Activated effector memory CD4-positive, alpha-beta T cell treated with Interleukin-2 at 50 U/mL for 16 hours (primary cell): ENCODE data around the gene PPM1H.
"Not testable (repeated sequence)": the region's sequence is repeated elsewhere in the genome, so short reads cannot be mapped to it uniquely, and the experiment has no call there.

Experiments used
- DNase-seq: peaks from one replicate; pipeline ENCODE4 v3.0.0-alpha.2; 2020

The PPM1H gene

GRCh38 chr12:62942316-62942715, 7.4 kb upstream of the PPM1H start:
- DNase-seq: not testable (repeated sequence)

DNA sequence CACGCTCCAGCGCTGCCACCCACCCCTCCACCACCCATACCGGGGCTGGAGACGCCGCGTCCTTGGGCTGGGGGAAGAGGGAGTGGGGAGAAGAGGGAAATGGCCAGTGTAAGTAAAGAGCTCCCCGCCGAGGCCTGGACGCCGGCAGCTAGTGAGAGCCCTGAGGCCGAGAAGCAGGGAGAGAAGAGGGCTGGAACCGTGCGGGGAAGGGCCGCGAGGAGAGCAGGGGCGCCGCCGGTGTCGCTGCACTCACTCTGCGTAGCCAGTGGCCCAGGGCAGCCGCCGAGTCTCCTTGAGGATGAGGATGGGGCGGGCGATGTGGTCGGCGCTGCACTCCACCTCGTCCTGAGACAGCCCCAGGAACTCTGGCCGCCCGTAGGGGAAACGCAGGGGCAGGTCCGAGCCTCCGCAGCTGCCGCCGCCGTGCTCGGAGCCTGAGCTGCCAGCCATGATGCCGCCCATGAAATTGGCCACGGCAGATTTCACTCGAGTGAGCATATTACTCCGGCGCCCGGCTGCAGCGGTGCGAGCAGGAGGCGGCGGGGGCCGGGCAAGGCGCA, 631 bp downstream of the PPM1H start:
- DNase-seq: no peak

GRCh38 chr12:62933602-62934238, 1.2 kb downstream of the PPM1H start:
- DNase-seq: no peak

GRCh38 chr12:62933220-62933601, 1.7 kb downstream of the PPM1H start:
- no peak for DNase-seq

GRCh38 chr12:62931477-62931876, 3.5 kb downstream of the PPM1H start:
- no peak for DNase-seq

- DNase-seq: no peak
Measured at GRCh38 chr12:62930546-62931425, 4.2 kb downstream of the PPM1H start.

GRCh38 chr12:62928632-62929031, 6.3 kb downstream of the PPM1H start:
- no peak for DNase-seq

DNA sequence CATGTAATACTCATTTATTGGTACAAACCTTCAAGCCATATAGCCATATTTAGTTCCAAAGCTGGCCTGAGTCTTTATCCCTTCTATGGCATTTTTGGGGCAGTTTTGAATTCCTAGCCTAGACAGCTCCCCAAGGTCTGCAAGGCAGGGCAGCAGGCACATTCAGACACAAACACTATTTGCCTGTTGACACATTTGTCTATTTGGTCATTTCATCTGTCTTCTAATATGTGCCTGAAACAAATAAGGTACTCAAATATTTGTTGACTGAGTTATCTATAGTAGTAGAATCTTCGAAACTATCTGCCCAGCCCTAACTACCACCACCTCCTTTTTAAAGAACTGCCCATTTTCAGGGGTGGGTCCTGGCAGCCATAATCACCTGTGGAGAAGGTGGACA, 9.3 kb downstream of the PPM1H start:
- DNase-seq: no peak

GRCh38 chr12:62924084-62924483, 10.9 kb downstream of the PPM1H start:
- no peak for DNase-seq

GRCh38 chr12:62922539-62922938, 12.4 kb downstream of the PPM1H start:
- DNase-seq: no peak

GRCh38 chr12:62919838-62920237, 15.1 kb downstream of the PPM1H start:
- no peak for DNase-seq

GRCh38 chr12:62917926-62918325, 17.0 kb downstream of the PPM1H start:
- DNase-seq: no peak

DNA sequence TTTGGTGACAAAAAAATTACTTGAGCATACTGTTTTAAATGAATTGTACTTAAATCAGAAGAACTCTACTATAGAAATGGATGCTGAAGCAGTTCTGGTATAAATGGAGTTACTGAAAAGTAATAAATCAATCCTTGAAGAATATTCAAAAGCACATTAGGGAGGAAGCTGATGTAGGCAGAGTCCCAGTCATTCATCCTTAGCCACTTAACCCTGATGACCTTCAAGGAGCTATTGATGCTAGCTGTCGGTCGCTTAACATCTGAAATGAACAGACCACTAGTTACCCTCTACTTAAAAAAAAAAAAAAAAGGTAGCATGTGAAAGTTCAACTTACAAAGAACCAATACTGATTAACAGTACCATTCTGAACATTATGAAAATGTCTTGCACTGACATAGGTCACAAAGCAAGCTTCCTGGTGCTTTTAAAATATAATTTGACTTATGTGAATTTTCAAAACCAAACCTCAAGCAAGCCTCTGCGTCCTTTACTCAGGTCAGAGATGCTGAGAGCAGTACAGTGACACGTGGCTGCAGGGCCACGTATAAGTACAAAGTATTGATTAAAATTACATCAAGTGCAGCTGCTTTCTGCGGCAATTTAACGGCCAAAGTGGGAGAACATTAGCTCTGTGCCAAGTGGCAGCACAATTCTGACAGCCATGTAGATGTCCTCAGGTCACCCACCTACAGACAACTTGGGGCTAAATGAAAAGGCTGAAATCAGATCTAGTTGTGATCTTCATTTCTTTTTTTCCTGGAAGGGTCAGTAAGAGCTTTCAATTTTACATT, 18.1 kb downstream of the PPM1H start:
- DNase-seq: no peak

GRCh38 chr12:62915204-62915529, 19.8 kb downstream of the PPM1H start:
- DNase-seq: no peak

DNA sequence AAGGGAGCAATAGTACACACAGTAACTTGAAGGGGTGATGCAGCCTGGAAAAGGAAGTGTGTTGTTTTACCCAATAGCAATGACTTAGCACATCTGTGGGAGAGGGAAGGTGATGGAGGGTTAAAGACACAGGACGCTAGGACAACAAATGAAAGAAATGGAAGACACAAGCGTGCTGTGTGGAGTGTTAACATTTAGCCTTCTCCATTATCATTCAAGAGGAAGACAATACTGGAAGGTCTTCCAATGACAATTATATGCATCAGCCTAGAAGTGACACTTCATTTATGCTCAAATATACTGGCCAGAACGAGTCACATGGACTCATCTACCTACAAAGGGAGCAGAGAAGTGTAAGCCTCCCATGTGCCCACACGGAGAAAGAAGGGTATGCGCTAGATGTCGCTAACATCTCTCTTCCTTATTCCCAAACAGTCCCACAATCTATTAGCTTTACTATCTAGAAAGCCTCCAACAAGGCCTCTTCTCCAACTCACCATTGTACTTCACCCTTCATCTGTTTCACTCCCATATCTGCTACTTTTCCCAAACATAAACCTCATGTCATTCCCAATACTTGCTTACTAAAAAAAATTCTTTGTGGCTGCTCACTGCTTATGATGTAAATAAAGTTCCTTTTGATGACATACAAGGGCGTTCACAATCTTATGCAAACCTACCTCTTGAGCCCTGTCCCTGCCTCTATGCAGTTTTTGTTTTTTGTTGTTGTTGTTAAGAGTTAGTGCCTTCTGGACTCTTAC, 20.3 kb downstream of the PPM1H start:
- no peak for DNase-seq

DNA sequence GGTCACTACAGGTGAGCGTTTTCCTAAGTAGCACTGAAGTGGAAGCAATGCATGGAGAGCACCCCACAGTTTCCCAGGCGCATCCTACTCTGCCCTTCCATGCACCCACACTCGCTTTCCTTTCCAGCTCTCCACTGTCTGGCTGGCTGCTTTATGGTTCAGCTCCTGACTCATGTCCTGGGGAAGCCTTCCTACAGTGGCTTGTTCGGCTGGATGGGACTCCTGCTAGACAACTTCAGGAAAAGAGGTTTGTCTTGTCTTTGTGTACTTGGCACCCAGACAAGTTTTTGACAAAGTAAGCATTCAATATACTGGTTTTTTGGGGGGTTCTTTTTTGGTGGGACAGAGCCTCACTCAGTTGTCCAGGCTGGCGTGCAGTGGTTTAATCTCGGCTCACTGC, 21.6 kb downstream of the PPM1H start:
- DNase-seq: no peak

DNA sequence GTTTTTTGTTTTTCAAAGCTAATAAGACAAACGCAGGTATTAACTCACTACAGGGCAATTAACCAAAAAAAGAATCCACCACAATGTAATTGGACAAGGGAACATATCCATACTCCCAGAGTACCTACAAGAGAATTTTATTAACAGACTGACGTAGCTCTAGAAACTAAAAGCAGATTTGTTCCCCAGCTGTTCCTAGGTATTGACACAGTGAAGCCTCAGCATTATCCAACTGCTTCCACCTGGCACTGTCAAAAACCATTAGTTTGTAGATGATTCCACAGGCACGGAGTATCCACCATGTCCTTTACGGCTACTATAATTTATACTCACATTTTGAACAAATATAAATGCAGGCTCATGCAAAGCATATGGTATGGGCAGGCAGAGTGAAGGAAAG, 22.3 kb downstream of the PPM1H start:
- DNase-seq: no peak

DNA sequence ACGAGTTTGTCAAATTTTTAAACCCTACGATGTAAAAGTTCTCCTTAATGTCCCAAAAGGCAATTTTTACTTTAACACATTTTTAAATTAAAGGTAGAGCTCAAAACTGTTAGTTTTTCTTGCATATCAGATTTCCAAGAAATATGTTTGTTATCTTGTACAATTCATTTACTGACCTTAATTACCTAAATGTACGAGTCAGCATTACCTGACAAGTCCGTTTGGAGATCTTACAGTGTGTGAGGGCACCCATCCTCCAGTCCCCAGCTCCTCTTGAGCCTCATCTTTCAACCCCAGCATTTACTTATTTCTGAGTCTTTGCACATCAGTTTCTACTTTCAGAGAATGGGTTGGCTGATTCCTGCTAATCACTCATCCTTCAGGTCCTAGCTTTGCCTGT, 23.7 kb downstream of the PPM1H start:
- no peak for DNase-seq

DNA sequence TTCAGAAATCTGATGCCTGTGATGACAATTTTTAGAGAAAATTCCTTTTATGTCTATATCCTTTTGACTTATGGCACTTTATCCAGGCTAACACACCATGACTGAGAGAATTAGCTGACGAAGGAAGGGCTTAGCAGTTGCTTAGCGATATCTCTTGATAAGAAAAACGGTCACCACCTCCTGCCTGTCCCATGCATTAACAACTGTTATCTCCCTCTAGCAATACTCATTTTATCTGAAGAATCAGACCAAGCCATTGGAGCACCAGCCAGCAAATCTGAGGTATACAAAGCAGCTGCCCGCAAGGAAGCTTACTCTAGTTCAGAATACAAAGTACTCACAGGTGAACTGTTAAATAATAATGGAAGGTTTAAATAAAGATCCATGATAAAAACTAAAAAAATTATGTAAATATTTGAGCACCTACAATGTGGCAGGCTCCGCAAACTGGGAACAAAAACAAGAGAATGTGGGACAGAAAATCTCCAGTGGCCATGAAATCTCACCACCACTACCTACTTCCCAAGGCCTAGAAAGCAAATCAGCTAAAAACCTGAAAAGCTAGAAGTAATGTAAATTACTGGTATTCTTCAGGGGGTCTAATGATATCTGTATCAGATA, 24.3 kb downstream of the PPM1H start:
- DNase-seq: no peak

- no peak for DNase-seq
Measured at GRCh38 chr12:62909340-62909739, 25.6 kb downstream of the PPM1H start.

DNA sequence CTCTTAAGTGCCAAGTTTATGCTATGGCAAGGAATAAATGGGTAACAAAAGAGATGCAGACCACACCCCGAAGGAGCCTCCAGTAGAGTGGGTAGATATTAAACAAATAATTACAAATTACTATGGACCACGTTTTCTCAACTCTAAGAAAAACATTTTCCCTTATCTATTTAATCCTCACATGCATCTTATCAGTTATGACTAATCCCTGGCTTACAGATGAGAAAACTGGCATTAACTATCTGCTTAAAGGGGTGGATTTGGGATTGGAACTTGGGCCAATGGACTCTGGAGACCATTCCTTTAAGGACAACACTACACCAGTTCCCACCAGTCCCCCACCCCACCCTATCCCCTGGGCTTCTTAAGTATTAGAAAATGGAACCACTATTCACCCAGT, 26.3 kb downstream of the PPM1H start:
- DNase-seq: no peak

- no peak for DNase-seq
Measured at GRCh38 chr12:62907561-62907960, 27.4 kb downstream of the PPM1H start.
